ENCODE results near the gene COL9A1.

The COL9A1 gene

GRCh38 chr6:70289299-70289698 is 13.6 kb downstream of the COL9A1 start:
- no peaks in the 10 kb centered on the region for H3K27me3 ChIP-seq (ENCODE audit: low read length)
- no peak overlapping the region for H3K4me2 ChIP-seq (ENCODE audit: low read depth, low read length, poor library complexity, severe bottlenecking)

GRCh38 chr6:70286905-70287304 is 16.0 kb downstream of the COL9A1 start:
- H3K9me3 ChIP-seq (ENCODE audit: insufficient read depth, low read length) = no peaks in the 10 kb centered on the region
- H3K79me2 ChIP-seq (ENCODE audit: insufficient read depth, low read length) = no peaks in the 10 kb centered on the region
- H3K27me3 ChIP-seq (ENCODE audit: low read length) = no peaks in the 10 kb centered on the region
- H3K27ac ChIP-seq (ENCODE audit: low read depth, low read length) = no peak overlapping the region
- TF ChIP-seq CTCF (IDR thresholded peaks at IDR 0.05; ENCODE audit: insufficient read depth, low read length, poor library complexity, severe bottlenecking) = no peak
- TF ChIP-seq EZH2phosphoT487 (conservative IDR thresholded peaks at IDR 0.05; ENCODE audit: low read length) = no peak
- no peak overlapping the region for H3K9ac ChIP-seq (ENCODE audit: low read length)
- H3K36me3 ChIP-seq (ENCODE audit: low read length) = no peaks in the 10 kb centered on the region
- H3K4me2 ChIP-seq (ENCODE audit: low read depth, low read length, poor library complexity, severe bottlenecking) = no peak overlapping the region
- no peak overlapping the region for H2AFZ ChIP-seq (ENCODE audit: low read depth, low read length, severe bottlenecking)
- H3K9me2 ChIP-seq (replicated peaks; ENCODE audit: insufficient read depth, low read length) = no peaks in the 10 kb centered on the region
- no peaks in the 10 kb centered on the region for H3F3A ChIP-seq (ENCODE audit: insufficient read depth)
- no peaks in the 10 kb centered on the region for H4K20me1 ChIP-seq (ENCODE audit: low read depth, low read length)
- H3K4me3 ChIP-seq (ENCODE audit: insufficient read depth, low read length, poor library complexity, severe bottlenecking) = no peak overlapping the region

More at GRCh38 chr6:70289299-70289698, 13.6 kb downstream of the COL9A1 start:
- H3K9ac ChIP-seq (ENCODE audit: low read length) = no peak overlapping the region
- TF ChIP-seq CTCF (IDR thresholded peaks at IDR 0.05; ENCODE audit: insufficient read depth, low read length, poor library complexity, severe bottlenecking) = no peak
- no peak for TF ChIP-seq EZH2phosphoT487 (conservative IDR thresholded peaks at IDR 0.05; ENCODE audit: low read length)
- H3K4me3 ChIP-seq (ENCODE audit: insufficient read depth, low read length, poor library complexity, severe bottlenecking) = no peak overlapping the region
- H3K27ac ChIP-seq (ENCODE audit: low read depth, low read length) = no peak overlapping the region
- no peaks in the 10 kb centered on the region for H4K20me1 ChIP-seq (ENCODE audit: low read depth, low read length)
- H3K9me3 ChIP-seq (ENCODE audit: insufficient read depth, low read length) = no peaks in the 10 kb centered on the region
- no peaks in the 10 kb centered on the region for H3K9me2 ChIP-seq (replicated peaks; ENCODE audit: insufficient read depth, low read length)
- H3F3A ChIP-seq (ENCODE audit: insufficient read depth) = no peaks in the 10 kb centered on the region
- H3K79me2 ChIP-seq (ENCODE audit: insufficient read depth, low read length) = no peaks in the 10 kb centered on the region
- no peaks in the 10 kb centered on the region for H3K36me3 ChIP-seq (ENCODE audit: low read length)
- H2AFZ ChIP-seq (ENCODE audit: low read depth, low read length, severe bottlenecking) = no peak overlapping the region

- TF ChIP-seq CTCF (IDR thresholded peaks at IDR 0.05; ENCODE audit: insufficient read depth, low read length, poor library complexity, severe bottlenecking) (no peak), EZH2phosphoT487 (conservative IDR thresholded peaks at IDR 0.05; ENCODE audit: low read length) (no peak)
Measured at GRCh38 chr6:70285201-70285600, 17.7 kb downstream of the COL9A1 start.

More at GRCh38 chr6:70285201-70285600, 17.7 kb downstream of the COL9A1 start:
- Histone ChIP-seq H3K27me3 (ENCODE audit: low read length) (no peaks in the 10 kb centered on the region), H3K9ac (ENCODE audit: low read length) (no peak overlapping the region), H3K9me3 (ENCODE audit: insufficient read depth, low read length) (no peaks in the 10 kb centered on the region), H3K4me3 (ENCODE audit: insufficient read depth, low read length, poor library complexity, severe bottlenecking) (no peak overlapping the region), H3K9me2 (replicated peaks; ENCODE audit: insufficient read depth, low read length) (no peaks in the 10 kb centered on the region), H3K79me2 (ENCODE audit: insufficient read depth, low read length) (no peaks in the 10 kb centered on the region), H3F3A (ENCODE audit: insufficient read depth) (no peaks in the 10 kb centered on the region), H3K27ac (ENCODE audit: low read depth, low read length) (no peak overlapping the region), H3K36me3 (ENCODE audit: low read length) (no peaks in the 10 kb centered on the region), H4K20me1 (ENCODE audit: low read depth, low read length) (no peaks in the 10 kb centered on the region), H2AFZ (ENCODE audit: low read depth, low read length, severe bottlenecking) (no peak overlapping the region), H3K4me2 (ENCODE audit: low read depth, low read length, poor library complexity, severe bottlenecking) (no peak overlapping the region)
